ENCODE data around the gene DCTN4. TPM values are rescaled to one million over a fixed set of nuclear protein-coding genes. Genes with fewer than 3 reads are reported as not detected.
"Not testable (repeated sequence)": the region's sequence is repeated elsewhere in the genome, so short reads cannot be mapped to it uniquely, and the experiment has no call there.

The DCTN4 gene
- total RNA-seq, 1 donor from 2014 or later: 46.6 TPM

GRCh38 chr5:150743142-150743488 lies 15.7 kb downstream of the DCTN4 start:
- intact Hi-C loops (cut with micrococcal nuclease): not testable (repeated sequence)

DNA sequence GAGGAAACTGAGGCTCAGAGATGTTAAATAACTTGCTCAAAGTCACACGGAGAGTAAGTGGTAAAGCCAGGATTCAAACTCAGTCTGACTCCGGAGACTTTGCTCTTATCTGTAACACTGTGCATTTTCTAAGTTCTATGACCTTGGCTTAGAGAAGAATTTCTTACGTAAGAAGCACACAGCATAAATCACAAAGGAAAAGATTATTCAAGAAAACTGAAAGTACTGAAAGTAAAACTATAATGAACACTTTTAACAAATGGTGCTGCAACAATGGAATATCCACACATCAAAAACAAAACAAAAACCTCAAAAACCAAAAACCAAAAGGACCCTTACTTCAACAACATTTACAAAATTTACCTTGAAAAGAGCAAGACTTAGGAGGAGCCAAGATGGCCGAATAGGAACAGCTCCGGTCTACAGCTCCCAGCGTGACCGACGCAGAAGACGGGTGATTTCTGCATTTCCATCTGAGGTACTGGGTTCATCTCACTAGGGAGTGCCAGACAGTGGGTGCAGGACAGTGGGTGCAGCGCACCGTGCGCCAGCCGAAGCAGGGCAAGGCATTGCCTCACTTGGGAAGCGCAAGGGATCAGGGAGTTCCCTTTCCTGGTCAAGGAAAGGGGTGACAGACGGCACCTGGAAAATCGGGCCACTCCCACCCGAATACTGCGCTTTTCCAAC lies 16.2 kb downstream of the DCTN4 start:
- intact Hi-C loops (cut with micrococcal nuclease): not testable (repeated sequence)

GRCh38 chr5:150740992-150741391 lies 17.8 kb downstream of the DCTN4 start:
- intact Hi-C loops (cut with micrococcal nuclease): no loop called here

DNA sequence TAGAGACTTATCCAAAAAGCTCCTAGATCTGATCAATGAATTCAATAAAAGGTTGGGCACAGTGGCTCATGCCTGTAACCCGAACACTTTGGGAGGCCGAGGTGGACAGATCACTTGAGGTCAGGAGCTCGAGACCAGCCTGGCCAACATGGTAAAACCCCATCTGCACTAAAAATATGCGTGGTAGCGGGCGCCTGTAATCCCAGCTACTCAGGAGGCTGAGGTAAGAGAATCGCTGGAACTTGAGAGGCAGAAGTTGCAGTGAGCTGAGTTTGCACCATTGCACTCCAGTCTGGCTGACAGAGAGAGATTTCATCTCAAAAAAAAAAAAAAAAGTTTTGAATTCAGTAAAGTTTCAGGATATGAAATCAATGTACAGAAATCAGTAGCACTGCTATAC lies 20.0 kb downstream of the DCTN4 start:
- intact Hi-C loops (cut with micrococcal nuclease): no loop called here

DNA sequence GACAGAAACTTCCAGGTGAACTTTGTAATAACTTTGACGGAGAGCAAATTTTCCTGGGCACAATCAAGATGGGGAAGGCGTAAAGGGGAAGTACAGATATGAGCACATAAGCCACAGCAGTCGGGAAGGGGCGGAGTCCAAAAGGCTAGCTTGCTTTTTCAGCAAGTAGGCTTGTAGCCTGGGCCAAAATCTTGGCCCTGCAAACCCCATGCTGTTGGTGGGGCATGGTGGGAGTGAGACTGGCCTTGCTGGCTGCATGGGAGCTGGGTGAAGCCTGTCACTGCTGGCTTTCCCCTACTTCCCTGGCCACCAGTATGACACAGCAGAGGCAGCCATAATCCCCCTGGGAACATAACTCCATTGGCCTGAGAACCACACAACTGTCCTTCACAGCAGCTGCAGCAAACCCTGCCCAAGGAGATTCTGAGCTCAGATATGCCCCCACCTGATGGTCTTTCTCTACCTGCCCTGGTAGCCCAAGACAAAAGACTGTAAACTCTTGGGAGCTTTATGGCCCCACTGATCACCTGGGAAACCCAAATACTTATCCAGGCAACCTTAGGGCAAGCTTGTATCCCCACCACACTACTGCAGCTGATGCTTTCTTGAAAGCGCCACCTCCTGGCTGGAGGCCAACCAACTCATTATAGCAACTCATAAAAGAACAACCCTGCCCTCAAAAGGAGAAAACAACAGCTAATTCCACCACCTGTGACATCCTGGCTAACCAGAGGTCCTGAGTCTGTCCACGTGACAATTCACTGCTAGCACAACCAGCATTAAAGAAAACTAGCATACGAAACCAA lies 24.0 kb downstream of the DCTN4 start:
- intact Hi-C loops (cut with micrococcal nuclease): no loop called here

DNA sequence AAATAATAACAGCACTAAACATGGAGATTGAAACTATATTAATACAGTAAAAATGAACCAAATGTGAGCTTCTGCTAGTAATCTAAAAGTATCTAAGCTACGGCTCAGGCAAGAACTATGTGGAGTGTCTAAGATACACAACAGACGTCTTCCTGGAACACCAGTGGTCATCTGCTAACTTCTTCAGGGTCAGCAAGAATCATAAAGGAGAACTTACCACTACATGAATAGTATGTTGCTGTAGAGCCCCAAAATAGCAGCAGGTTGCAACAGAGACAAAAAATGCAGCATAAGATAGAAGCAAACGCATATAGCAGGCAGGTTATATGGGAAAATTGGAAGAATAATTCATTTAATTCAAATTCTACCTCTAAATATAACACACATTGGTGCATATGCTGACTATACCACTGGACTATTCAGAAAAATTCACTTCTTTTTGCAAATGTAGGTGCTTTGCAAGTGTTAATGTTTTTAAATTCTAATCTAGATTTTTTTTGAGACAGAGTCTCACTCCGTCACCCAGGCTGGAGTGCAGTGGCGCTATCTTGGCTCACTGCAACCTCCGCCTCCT lies 27.1 kb downstream of the DCTN4 start:
- intact Hi-C loops (cut with micrococcal nuclease): no loop called here

DNA sequence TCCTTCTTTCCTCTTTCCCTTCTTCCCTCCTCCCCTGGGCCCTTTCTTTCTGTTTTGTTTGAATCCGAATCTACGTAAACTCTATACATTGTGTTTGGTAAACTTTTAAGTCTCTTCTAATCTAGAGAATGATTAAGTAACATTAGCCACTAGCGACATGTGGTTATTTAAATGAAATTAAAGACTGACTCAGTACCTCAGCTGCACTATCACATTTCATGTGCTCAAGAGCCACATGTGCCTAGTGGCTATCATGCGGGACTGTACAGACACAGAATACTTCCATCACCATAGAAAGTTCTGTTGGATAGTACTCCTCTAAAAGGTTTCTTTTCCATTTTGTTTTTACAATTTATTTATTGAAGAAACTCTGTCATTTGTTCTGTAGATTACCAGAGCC lies 29.0 kb downstream of the DCTN4 start:
- intact Hi-C loops (cut with micrococcal nuclease): no loop called here

GRCh38 chr5:150723845-150724244 lies 35.0 kb downstream of the DCTN4 start:
- intact Hi-C loops (cut with micrococcal nuclease): no loop called here

GRCh38 chr5:150710165-150710564 lies 48.7 kb downstream of the DCTN4 start:
- intact Hi-C loops (cut with micrococcal nuclease): loop anchor here (2.0 kb wide), 1 partner anchor 149 kb away; no protein-coding TSS in a partner anchor

GRCh38 chr5:150706776-150707390 lies 51.9 kb downstream of the DCTN4 start:
- intact Hi-C loops (cut with micrococcal nuclease): no loop called here

DNA sequence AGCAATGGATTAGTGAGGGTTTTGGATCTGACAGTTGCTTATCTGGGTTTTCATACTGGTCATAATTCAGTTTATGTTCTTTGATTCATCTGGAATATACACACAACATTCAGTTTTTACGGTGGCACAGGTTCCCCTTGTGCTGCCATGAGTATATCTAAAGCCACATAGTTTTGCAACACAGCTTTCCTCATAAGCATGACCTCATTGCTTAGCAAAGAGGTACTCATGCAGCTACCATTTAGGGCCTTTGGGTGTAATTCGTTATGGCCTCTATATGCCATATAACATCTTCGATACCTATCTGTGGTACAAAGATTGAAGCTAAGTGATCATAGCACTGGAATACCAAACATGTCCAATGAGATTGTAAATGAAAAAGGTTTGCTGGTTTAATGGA lies 55.1 kb downstream of the DCTN4 start:
- intact Hi-C loops (cut with micrococcal nuclease): no loop called here

DNA sequence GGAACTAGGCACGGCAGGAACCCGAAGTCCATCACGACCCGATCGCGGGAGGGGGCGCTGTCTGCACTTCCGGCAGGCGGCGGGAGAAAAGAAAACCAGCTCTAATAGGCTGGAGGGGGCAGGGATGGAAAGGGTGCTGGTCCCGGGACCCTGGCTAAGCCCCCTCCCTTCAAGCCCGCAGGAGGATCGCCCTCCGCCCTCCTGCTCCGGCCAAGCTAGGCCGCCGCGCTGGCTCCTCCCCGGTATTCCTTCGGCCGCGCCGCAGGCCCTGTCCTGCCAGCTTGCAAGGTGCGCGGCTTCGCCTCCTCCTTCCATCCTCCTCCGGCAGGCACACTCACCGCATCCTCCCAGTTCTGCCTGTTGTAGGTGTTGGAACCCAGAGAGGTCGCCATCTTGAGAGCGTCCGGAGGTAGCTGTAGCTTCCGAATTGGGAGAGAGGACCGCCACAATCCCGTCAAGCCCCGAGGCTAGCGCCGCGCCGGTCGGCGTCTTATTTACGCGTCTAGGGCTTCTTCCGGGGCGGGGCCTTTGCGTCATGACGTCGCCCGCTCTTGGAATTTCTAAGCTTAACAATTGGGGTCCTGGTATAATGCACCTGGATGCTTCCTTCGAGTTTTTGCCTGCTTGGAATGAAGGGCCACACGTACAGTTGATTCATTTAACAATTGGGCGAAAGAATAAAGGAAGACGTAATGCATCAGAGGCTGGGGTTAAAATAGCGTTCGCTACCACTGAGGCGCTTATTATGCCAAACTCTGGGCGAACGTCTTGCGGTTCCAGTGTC lies 58.0 kb downstream of the DCTN4 start, which contains the start of gene RBM22:
Gene RBM22, minus strand, starts transcription at position 469 of the 784 bp plus-strand sequence. Its CDS starts 77 bp downstream, at position 392.
- intact Hi-C loops (cut with micrococcal nuclease): loop anchor here (1.0 to 2.0 kb wide), 19 partner anchors 37 to 1352 kb away; partner anchors contain the start of genes ANXA6, CD74, G3BP1 and GM2A

- intact Hi-C loops (cut with micrococcal nuclease): loop anchor here (1.0 to 2.0 kb wide), 9 partner anchors 139 to 1351 kb away; partner anchors contain the start of genes ANXA6, G3BP1, GM2A and TCOF1
Measured at GRCh38 chr5:150700246-150700593, 58.6 kb downstream of the DCTN4 start.

DNA sequence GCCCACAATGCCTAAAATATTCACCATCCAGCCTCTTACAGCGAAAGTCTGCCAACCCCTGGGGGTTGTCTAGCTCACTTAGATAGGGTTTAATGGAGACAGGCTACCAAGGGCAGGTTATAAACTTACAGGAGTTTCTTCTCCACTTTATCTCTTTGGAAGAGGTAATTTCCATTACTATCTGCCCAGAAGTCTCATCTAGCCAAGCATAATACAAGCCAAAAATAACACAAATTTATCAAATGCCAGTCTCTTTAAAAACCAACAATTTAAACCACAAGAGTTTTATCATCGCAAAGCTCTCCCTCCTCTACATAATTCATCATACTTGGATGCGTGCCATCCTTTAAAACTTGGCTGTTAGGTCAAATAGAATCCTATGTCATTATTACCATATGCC lies 64.2 kb downstream of the DCTN4 start:
- intact Hi-C loops (cut with micrococcal nuclease): no loop called here

- intact Hi-C loops (cut with micrococcal nuclease): no loop called here
Measured at GRCh38 chr5:150692276-150692675, 66.5 kb downstream of the DCTN4 start.

- intact Hi-C loops (cut with micrococcal nuclease): no loop called here
Measured at GRCh38 chr5:150690760-150691159, 68.1 kb downstream of the DCTN4 start.

- intact Hi-C loops (cut with micrococcal nuclease): no loop called here
Measured at GRCh38 chr5:150689120-150689519, 69.7 kb downstream of the DCTN4 start.

GRCh38 chr5:150676578-150676977 lies 82.2 kb downstream of the DCTN4 start:
- intact Hi-C loops (cut with micrococcal nuclease): no loop called here

DNA sequence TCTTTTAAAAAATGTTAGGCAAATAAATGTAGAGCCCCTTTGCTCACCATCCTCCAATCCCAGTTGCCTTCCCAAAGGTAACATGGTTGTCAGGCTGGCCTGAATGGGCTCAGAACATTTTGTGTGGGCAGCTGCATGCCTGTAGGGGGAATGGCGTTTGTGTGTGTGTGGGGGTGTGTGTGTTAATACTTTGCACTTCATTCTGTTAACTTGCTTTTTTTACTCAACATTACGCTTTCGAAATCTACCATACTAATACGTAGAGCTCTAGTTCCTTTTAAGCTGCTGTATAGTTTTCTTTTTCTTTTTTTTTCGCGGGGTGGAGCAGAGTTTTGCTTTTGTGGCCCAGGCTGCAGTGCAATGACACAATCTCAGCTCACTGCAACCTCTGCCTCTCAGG lies 83.7 kb downstream of the DCTN4 start:
- intact Hi-C loops (cut with micrococcal nuclease): no loop called here

DNA sequence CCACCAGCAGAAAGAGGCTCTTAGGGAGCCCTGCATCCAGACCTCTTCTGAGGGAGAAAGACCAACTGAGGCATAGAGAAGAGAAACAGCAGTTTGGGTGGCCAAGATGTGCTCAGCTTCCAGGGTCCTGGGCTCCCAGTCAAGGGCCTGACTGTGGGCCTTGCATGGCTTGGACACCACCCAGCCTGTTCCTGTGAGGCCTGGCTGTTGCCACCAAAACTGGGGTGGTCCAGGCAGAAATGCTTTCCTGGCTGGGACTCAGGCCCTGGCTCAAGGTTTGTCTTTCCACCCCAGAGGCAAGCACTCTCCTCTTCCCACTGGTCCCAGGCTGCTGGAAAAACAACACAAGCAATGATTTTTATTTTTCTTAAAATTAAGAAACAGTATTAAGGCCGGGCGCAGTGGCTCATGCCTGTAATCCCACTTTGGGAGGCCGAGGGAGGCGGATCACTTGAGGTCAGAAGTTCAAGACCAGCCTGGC lies 84.4 kb downstream of the DCTN4 start:
- intact Hi-C loops (cut with micrococcal nuclease): no loop called here

DNA sequence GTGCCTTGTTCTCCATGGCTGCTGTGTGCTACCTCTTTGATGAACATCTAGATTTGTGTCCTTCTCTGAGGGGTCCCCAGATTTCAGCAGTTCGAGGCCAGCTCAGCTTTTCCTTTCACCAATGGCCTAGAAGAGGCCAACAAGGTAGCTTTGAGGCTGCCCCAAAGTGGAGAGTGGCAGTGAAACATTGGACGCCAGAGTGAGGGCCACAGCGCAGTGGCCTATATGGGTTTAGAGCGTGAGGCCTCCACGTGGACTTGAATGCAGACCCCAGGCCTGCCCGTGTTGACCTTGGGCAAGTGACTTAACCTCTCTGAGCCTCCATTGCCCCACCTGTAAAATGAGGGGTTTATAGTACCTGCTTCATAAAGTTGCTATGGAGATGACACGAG lies 85.9 kb downstream of the DCTN4 start:
- intact Hi-C loops (cut with micrococcal nuclease): no loop called here
